Measurements from ENCODE around the gene PRR23A.
"Not testable (repeated sequence)": the region's sequence is repeated elsewhere in the genome, so short reads cannot be mapped to it uniquely, and the experiment has no call there.

PRR23A gene

DNA sequence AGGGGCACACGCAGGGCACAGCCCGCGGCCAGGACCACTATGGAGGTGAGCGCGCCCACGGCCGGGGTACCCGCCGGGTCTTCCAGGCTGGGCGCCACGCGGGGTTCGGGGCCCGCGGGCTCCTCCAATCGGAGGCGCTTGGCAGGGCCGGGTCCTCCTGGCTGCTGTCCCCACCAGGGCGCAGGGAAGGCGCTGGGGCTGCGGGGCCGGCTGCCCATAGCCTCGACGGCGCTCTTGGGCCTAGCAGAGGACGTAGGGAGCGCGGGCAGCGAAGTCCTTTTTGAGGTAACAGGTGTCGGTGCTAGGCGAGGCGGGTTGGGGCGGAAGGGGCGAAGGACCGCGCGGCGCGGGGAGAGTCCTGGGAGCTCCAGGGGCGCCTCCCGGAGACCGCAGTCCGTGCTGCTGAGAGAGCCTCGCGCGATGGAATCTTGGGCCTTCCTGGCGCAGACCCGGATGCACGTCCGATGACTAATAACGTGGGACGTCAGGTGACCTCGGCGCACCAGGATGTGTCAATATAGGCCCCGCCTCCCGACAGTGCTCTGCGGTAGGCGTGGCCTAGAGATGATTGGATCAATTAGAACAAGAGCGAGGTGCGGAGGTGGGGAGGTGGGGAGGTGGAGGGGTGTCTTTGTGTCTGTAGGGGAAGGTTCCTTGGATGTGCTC, at the start of gene PRR23A:
PRR23A (minus strand) TSS at position 218 of the 666 bp plus-strand sequence; CDS start at position 218, 0 bp downstream.
- DNase-seq: no peak

DNA sequence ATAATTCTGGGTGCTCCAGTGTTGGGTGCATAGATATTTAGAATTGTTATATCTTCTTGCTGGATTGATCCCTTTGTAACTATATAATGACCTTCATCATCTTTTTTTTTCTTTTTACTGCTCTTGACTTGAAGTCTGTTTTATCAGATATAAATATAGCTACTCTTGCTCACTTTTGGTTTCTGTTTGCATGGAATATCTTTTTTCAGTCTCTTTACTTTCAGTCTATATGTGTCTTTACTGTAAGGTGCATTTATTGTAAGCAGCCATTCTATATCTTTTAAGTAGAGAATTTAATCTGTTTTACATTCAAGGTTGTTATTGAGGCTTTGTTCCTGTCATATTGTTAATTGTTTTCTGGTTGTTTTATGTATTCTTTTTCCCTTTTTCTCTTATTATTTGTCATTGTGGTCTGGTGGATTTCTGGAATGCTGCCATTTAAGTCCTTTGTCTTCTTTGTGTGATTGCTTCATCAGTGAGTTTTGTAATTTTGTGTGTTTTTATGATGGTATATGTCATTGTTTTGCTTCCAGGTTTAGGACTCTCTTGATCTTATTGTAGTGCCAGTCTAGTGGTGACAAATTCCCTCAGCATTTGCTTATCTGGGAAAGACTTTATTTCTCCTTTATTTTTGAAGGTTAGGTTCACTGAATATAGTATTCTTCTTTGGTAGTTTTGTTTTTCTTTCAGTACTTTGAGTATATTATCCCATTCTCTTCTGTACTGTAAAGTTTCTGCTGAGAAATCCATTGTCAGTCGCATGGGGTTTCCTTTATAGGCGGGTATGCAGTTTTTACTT, 46.9 kb upstream of the PRR23A start:
- DNase-seq: no peak

DNA sequence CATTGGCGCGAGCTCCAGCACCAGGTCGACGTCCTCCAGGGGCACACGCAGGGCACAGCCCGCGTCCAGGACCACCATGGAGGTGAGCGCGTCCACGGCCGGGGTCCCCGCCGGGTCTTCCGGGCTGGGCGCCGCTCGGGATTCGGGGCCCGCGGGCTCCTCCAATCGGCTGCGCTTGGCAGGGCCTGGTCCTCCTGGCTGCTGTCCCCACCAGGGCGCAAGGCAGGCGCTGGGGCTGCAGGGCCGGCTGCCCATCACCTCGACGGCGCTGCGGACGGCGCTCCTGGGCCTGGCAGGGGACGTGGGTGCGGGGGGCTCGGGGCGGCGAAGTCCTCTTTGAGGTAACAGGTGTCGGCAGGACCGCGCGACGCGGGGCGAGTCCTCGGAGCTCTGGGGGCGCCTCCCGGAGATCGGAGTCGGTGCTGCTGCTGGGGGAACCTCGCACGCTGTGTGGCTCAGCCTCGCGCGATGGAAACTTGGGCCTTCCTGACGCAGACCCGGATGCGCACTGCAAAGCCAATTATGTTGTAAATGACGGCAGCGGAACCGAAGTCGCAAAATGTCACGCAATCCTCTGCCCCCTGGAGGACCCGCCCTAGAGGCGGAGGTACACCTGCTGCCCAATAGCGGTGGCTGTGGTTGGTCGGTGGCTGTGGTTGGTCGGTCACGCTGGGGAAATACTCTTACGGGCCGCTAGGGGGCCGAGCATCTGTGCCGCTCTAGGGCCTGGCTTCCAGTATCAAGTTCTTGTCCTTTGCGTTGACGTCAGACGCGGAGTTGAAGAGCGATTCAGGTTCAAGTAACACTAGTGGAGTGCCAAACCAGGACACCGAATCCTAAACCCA, 38.5 kb upstream of the PRR23A start, which contains the start of gene PRR23C:
PRR23C (minus strand) TSS at position 527 of the 845 bp plus-strand sequence; CDS start at position 255, 272 bp downstream.
- no peak for DNase-seq

DNA sequence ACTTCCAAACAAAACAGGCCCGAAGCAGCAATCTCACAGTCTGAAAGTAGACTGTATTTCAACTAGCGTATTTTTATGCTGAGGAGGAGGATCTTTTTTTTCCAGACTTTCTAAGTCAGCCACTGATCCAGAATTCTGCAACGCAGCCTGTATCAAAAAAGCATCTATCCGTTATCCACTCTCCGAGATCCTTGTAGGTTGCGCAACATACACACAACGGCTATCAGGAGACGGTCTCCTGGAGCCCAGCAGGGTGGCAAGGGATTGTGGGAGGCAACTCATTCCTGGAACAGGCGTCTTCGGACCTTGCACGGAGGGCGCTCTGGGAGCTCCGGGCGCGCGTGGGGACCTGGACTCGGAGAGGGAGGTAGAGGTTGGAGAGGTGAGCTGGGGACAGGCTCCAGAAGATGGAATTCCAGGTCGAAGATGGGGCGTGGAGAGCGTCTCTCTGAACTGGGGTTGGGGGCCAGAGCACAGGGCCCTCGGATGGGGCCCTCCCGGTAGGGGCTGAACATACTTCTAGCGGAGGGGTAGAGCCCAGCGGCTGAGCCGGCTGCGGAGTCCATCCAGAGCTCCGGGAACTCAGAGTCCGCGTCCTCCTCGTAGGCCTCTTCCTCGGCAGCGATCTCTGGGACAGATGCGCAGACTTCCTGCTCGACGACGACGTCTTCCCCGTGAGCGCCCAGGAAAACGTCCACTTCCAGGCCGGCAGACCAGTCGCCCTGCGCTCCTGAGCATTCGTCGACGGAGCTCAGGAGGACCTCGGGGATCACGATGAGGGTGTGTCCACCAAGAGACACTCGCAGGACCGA, 37.7 kb upstream of the PRR23A start:
- no peak for DNase-seq

DNA sequence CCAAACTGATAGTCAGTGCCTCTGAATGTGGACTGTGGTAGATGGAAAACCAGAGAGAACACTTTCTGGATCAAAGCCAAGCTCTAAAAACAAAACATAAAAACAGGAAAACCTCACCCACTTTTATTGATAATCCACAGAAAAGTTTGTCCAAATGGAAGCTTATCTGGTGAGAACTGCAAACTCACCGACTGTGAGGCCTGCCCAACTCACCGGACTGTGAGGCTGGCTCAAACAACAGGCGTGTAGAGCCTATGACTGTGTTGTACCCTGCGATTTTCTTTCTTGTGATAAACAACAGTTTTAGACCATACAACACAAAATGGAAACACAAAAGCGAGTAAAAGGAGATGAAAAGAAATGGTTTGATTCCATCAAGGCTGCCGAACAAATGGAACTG, 31.4 kb upstream of the PRR23A start:
- DNase-seq: no peak

DNA sequence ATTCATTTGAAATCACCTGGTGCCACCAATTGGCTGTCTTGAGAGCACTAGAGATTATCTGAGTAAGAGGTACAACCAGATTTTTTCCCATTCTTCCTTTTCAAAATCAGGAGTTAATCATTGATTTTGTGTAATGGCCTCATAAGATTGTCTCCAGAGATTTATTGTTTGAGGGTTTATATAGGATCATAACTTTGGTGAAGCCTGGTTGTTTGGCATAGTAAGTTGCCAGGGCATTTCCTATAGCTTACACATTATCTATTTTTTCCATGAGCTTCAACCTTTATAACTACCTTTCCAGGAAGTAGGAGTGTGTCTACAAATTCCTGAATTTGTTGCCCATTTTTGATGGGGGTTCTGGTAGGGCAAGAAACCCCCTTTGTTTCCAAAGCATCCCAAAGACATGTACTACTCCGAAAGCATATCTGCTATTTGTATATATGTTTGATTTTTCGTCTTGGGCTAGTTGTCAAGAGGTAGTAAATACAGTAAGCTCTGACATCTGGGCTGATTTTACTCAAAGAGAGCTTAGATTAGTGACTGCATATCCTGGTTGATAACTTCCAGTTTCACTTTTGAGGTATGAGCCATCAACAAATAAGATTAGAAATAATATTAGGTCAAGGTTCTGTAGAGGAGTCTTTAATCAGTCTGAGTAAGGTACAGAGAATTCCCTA, 26.4 kb upstream of the PRR23A start:
- DNase-seq: no peak

DNA sequence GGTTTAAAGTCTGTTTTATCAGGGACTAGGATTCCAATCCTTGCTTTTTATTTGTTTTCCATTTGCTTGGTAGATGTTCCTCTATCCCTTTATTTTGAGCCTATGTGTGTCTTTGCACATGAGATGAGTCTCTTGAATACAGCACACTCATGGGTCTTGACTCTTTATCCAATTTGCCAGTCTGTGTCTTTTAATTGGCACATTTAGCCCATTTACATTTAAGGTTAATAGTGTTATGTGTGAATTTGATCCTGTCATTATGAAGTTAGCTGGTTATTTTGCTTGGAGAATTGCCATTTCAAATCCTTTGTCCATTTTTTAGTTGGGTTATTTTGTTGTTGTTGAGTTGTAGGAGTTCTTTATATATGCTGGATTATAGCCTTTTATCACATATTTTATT, 24.5 kb upstream of the PRR23A start:
- DNase-seq: not testable (repeated sequence)

DNA sequence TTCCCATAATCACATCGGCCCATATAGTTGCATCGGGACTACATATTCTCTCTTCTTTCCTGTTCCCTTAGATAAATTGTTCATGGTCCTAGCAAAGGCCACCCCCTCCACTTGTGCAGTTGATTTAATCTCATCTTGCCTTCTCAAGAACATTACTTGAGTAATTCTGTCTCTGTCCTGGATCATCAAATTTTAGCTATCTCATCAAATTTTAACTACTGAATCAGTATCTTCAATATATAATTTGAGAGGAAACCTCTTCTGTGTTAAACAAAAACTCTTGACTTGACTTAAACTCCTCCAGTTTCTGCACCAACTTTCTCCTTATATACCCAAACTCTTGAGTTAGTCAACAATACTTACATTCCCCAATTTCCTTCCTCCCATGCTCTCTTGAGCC, 18.9 kb upstream of the PRR23A start:
- DNase-seq: no peak

DNA sequence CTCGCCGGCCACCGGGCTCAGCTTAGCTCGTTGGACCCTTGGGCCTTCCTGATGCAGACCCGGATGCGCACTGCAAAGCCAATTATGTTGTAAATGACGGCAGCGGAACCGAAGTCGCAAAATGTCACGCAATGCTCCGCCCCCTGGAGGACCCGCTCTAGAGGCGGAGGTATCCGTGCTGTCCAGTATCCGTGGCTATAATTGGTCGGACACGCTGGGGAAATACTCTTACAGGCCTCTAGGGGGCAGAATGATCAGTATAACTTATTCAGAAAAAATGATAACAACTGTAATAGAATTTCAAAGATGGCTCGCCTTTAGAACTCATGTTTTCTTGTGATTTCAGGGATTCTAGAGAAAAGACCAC, 14.8 kb upstream of the PRR23A start, which contains the start of gene PRR23B:
PRR23B (minus strand) TSS at position 59 of the 367 bp plus-strand sequence. CDS start 265 bp downstream, outside the sequence.
- DNase-seq: no peak

DNA sequence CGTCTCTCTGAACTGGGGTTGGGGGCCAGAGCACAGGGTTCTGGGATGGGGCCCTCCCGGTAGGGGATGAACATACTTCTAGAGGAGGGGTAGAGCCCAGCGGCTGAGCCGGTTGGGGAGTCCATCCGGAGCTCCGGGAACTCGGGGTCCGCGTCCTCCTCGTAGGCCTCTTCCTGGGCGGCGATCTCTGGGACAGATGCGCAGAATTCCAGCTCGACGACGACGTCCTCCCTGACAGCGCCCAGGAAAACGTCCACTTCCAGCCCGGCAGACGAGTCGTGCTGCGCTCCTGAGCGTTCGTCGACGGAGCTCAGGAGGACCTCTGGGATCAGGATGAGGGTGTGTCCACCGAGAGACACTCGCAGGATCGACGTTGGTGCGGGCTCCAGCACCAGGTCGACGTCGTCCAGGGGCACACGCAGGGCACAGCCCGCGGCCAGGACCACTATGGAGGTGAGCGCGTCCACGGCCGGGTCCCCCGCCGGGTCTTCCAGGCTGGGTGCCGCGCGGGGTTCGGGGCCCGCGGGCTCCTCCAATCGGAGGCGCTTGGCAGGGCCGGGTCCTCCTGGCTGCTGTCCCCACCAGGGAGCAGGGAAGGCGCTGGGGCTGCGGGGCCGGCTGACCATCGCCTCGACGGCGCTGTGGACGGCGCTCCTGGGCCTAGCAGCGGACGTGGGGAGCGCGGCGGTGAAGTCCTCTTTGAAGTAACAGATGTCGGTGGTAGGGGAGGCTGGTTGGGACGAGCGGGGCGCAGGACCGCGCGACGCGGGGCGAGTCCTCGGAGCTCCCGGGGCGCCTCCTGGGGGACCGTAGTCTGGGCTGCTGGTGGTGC, 14.2 kb upstream of the PRR23A start:
- DNase-seq: no peak

DNA sequence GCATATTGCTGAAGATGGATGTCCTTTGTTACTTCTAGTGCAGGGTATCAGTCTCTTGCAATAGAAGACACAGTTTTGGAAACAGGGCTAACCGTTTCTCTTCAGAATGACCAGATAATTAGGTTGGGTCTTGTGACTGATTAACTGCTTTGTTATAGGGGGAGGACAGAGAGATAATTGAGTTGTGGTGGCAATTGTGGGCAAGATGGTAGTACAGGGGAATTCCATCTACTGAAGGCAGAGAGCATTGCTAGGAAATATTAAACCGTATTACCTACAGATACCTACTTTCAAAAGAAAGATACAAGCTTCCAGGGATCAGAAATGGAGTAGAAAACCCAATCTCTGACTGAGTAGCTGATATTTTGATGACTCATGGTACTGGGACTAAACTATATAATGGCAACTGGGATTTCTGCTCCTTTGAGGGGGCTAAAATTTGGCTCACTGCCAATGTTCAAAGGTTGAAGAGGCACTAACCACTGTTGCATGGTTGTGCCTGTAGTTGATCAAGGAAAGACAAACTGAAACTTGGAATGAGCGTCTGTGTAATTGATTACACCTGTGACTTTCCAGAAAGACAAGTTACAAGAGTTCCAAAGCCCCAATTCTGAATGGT, 10.5 kb upstream of the PRR23A start:
- DNase-seq: no peak

DNA sequence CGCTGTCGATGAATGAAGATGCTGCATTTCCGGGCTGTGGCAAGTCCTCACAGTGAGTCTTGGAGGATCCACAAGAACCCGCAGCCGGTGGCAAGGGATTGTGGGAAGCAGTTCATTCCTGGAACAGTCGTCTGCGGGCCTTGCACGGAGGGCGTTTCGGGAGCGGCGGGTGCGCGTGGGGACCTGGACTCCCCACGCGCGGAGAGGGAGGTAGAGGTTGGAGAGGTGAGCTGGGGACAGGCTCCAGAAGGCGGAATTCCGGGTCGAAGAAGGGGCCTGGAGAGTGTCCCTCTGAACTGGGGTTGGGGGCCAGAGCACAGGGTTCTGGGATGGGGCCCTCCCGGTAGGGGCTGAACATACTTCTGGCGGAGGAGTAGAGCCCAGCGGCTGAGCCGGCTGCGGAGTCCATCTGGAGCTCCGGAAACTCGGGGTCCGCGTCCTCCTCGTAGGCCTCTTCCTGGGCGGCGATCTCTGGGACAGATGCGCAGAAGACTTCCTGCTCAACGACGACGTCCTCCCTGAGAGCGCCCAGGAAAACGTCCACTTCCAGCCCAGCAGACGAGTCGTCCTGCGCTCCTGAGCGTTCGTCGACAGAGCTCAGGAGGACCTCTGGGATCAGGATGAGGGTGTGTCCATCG, 593 bp downstream of the PRR23A start:
- DNase-seq: no peak

DNA sequence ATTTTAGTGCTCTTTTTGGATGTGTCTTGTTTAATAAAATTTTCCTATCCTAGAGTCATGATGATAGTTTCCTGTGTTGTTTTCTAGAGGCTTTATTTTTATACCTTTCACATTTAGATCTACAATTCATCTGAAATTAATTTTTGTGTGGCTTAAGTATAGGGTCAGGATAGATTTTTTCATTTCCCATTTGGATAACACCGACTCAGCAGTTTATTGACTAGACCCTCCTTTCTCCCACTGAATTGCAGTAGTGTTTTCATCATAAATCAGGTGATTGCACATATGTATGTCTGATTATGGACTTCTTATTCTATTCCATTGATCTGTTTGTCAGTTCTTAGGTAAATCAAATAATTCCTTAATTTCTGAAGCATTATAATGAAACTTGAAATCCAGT, 10.4 kb downstream of the PRR23A start:
- no peak for DNase-seq

DNA sequence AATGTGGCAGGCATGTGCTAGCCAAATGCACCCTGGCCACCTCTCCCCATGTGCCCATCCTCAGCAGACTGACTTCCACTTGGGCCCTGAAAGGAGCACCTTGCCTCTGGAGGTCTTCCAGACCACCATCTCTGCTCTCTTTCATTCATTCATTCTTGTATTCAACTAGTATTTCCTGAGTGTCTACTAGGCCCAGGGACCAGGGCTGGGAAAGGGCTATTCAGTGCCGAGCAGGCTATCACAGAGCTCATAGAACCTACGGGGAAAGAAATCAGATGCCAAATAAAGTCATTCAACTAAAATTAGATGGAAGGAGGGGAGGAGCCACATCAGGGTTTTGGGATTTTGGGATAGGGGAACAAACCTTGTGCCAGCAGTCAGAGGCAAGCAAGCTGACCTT, 18.9 kb downstream of the PRR23A start:
- no peak for DNase-seq

DNA sequence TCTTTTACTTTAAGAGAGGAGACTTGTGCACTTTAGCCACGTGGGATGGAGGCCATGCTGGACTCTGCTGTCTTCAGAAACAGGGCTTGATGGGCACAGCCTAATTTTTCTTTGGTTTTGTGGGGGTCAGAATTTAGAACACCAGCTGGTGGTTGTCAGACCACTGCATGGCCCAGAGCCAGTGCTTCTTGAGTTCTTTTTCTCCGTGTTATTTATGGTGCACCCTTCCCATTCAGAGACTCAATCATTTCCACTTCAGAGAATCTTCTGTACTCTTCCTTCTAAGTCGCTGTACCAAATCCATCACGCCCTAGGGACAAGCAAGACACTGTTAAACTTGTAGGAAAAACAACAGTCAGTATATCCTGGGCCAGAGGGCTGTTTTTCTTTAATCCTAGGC, 20.1 kb downstream of the PRR23A start:
- no peak for DNase-seq

DNA sequence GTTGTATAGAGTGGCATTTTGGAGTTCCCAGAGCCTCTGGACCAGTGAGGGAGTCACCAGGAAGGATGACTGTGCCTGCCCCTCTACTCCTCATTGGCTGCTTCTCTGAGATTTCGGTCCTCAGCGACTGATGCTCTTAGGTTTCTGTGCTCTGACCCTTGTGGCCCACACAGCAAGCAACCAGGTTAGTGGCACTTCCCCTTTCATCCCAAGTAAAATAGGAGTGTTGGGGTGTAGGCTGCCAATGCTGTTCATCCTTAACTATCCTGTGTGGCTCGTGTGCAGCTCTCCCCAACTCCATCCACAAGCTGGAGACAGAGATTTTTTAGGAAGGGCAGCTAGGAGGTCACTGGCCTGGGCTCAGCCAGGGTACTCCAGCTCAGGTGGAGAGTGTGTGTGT, 21.3 kb downstream of the PRR23A start:
- no peak for DNase-seq

DNA sequence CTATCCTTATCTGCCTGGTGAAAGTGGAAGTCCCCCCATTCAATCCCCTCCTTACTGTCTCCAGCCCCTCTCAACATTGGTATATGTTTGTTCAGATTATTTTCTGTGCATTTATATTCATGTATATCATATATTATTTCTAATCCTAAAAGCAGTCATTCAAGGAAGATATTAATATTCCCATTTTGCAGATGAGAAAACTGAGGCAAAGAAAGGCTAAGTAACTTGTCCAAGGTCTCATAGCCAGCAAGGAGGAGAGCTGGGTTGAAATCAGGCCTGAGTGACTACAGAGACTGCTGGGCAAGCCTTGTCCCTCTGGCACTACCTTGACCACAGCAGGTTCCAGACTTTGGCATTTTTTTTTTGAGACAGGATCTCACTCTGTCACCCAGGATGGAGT, 30.0 kb downstream of the PRR23A start:
- no peak for DNase-seq

DNA sequence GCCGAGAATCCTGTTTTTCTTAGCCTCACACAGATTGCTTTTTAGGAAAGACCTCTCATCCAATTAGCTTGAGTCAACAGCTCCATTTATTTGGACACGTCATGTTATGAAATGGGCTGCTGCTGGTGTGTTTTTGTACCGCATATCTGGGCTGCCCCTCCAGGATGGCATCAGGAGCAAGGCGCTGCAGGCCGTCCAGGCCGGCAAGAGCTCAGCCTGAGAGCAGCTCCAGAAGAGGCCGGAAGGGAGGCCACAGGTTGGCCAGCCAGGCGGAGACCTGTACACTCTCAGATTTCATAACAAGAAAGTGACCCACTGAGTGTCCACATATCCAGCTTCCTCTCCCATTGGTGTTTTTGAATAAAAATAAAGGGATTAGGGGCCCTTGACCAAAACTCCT, 30.7 kb downstream of the PRR23A start:
- DNase-seq: no peak

DNA sequence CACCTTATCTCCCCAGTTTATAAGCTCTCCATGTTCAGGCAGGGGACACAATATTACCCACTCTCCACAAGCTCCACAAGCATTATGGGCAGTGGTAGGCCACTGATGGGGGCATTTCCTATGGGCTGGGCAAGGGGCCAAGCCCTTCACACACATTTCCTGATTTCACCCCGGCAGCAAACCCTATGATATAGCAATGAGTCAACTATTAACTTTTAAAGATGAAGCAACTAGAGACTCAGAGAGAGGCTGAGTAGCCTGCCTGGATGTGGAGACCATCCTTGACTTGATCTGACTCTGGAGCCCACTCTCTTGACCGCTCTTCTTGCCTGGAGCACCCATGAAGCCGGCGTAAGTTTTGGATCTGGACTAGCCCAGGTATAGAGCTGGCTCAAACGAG, 31.6 kb downstream of the PRR23A start:
- no peak for DNase-seq

DNA sequence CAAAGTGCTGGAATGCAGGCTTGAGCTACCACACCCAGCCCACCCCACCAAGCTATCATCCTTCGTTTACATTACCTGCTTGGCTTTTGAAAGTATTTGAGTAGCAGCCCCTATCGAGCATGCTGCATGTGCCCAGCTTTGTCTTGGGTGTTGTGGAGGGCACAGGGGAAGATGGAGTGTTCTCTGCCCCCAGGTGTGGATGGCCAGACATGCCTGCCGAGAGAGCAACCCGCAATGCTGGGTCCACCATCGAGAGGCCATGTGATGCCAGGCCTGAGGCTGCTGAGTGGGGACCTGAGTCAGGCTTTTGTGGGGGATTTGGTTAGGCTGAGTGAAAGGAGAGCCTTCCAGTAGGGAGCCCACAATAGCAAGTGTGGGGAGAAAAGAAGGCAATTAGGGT, 33.1 kb downstream of the PRR23A start:
- no peak for DNase-seq
